Measurements from ENCODE around the gene DDX56. TPM values are rescaled to one million over a fixed set of nuclear protein-coding genes. Genes with fewer than 3 reads are reported as not detected.

The DDX56 gene
- total and polyA plus RNA-seq, 7 donors, result 38.1 to 85.8 (median 56.3) TPM

DNA sequence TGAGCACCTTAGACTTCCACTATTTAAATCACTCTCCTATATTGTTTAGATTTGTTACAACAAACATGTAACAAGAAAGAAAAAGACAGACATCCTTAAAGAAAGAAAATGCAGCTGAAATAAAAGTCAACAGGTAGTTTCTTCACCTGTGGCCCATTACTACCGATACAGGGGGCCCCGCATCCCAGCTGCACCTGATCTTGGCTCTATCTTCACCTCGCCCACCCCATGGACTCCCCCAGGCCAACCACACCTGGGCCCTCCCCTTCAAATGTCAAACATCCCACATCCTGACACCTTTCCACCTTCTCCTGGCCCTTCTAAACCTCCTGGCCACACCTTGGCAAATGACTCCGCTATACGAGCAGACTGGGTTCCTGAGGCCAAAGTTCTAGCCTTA is 7.0 kb downstream of the DDX56 start:
- ATAC-seq, result no peak
- Histone ChIP-seq H3K4me1 (peaks cover 7% of the 10 kb centered on the region), H3K9me3 (no peaks in the 10 kb centered on the region), H3K27ac (no peak overlapping the region), H3K27me3 (ENCODE audit: insufficient read depth in 3 of 3, low read length in 2 of 3) (no peaks in the 10 kb centered on the region), H3K36me3 (ENCODE audit: insufficient read depth in 1 of 2, low read depth in 1 of 2) (peaks cover 20 to 80% of the 10 kb centered on the region in 2 donors), H3K4me3 (no peak overlapping the region)
- intact Hi-C loops (cut with DNase I), result loop anchor here (5.0 to 10.0 kb wide), 3 partner anchors 69 to 324 kb away; no protein-coding TSS in a partner anchor
- no peak for DNase-seq
- WGBS, 3 donors, result 91 to 96% (median 94%) methylated on average over 5 of the region's 5 CpGs
- TF ChIP-seq, protein P1, sequence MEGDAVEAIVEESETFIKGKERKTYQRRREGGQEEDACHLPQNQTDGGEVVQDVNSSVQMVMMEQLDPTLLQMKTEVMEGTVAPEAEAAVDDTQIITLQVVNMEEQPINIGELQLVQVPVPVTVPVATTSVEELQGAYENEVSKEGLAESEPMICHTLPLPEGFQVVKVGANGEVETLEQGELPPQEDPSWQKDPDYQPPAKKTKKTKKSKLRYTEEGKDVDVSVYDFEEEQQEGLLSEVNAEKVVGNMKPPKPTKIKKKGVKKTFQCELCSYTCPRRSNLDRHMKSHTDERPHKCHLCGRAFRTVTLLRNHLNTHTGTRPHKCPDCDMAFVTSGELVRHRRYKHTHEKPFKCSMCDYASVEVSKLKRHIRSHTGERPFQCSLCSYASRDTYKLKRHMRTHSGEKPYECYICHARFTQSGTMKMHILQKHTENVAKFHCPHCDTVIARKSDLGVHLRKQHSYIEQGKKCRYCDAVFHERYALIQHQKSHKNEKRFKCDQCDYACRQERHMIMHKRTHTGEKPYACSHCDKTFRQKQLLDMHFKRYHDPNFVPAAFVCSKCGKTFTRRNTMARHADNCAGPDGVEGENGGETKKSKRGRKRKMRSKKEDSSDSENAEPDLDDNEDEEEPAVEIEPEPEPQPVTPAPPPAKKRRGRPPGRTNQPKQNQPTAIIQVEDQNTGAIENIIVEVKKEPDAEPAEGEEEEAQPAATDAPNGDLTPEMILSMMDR (IDR thresholded peaks at IDR 0.05), result no peak

GRCh38 chr7:44565795-44566559 is 7.7 kb downstream of the DDX56 start:
- ATAC-seq (peak; percentile 12 to 57 (median 38)), DNase-seq (no peak)
- Histone ChIP-seq H3K9me3 (no peaks in the 10 kb centered on the region), H3K36me3 (ENCODE audit: insufficient read depth in 1 of 2, low read depth in 1 of 2) (peaks cover 15 to 73% of the 10 kb centered on the region in 2 donors), H3K27ac (no peak overlapping the region), H3K4me3 (no peak overlapping the region), H3K27me3 (ENCODE audit: insufficient read depth in 3 of 3, low read length in 2 of 3) (no peaks in the 10 kb centered on the region), H3K4me1 (peaks cover 7% of the 10 kb centered on the region)
- intact Hi-C loops (cut with DNase I), result loop anchor here (5.0 to 10.0 kb wide), 3 partner anchors 69 to 324 kb away; no protein-coding TSS in a partner anchor
- TF ChIP-seq, protein P1 (IDR thresholded peaks at IDR 0.05), result no peak
- WGBS, 3 donors, result 67 to 75% (median 70%) methylated on average over 14 to 16 of the region's 16 CpGs

DNA sequence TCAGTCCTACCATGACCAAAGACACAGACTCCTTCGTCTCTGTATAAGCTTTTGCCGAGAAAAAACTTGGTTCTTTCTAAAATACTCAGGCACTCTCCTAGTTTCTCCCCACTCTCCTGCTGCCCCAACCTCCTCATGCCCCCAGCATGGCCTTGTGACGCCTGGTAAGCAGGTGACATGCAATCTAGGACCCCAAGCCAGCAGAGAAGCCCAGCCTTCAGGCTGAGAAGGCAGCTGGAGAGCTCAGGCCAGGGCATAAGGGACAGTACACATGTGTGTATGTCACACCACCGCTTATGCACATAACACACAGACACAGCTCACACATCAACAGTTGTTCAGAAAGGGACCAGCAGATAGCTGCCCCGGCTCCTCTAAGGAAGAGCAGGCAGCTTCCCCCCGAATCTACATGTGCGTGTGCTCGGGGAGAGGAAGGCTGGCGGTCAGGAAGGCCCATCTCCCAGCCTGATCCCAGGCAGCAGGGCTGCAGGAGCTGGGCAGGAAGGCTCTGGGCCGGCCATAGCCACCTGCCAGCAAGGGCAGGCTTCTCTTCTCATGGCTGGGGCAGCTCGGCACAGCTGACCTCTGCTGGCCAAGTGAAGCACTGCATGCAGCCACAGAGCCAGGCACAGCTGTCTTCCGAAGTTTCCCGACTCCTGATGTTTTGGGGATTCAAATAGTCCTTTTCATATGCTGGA is 8.5 kb downstream of the DDX56 start:
- 52 to 55% (median 53%) methylated on average over 13 of the region's 13 CpGs for WGBS, 3 donors
- DNase-seq (peak; percentile 71 to 87), ATAC-seq (peak; percentile 90 to 95 (median 92))
- no peaks in the 10 kb centered on the region for H3K9me3 ChIP-seq
- peak overlapping the region; percentile 7 for H3K27ac ChIP-seq
- TF ChIP-seq, protein P1 (IDR thresholded peaks at IDR 0.05), result peak; percentile 98
- intact Hi-C loops (cut with DNase I), result loop anchor here (5.0 to 10.0 kb wide), 3 partner anchors 68 to 323 kb away; no protein-coding TSS in a partner anchor
- H3K4me1 ChIP-seq, result peaks cover 7% of the 10 kb centered on the region
- no peak overlapping the region for H3K4me3 ChIP-seq
- no peaks in the 10 kb centered on the region for H3K27me3 ChIP-seq (ENCODE audit: insufficient read depth in 3 of 3, low read length in 2 of 3)
- peaks cover 12 to 66% of the 10 kb centered on the region in 2 donors for H3K36me3 ChIP-seq (ENCODE audit: insufficient read depth in 1 of 2, low read depth in 1 of 2)

GRCh38 chr7:44564606-44565005 is 9.1 kb downstream of the DDX56 start:
- Histone ChIP-seq H3K4me3 (no peak overlapping the region), H3K9me3 (no peaks in the 10 kb centered on the region), H3K4me1 (peaks cover 7% of the 10 kb centered on the region), H3K36me3 (ENCODE audit: insufficient read depth in 1 of 2, low read depth in 1 of 2) (peaks cover 11 to 59% of the 10 kb centered on the region in 2 donors), H3K27me3 (ENCODE audit: insufficient read depth in 3 of 3, low read length in 2 of 3) (no peaks in the 10 kb centered on the region), H3K27ac (no peak overlapping the region)
- no peak for ATAC-seq
- DNase-seq, result no peak
- WGBS, 3 donors, result 68 to 75% (median 74%) methylated on average over 2 of the region's 2 CpGs
- TF ChIP-seq, protein P1 (IDR thresholded peaks at IDR 0.05), result no peak
- intact Hi-C loops (cut with DNase I), result loop anchor here (5.0 to 10.0 kb wide), 3 partner anchors 67 to 322 kb away; no protein-coding TSS in a partner anchor

Data from psoas muscle (tissue), 8 donors.